Neuronal stem cell (in vitro differentiated cells): ENCODE data around the gene PCDHA12.
A peak's percentile ranks its signal among the peaks of the same experiment; 100 is the strongest.
"Not testable (repeated sequence)": the region's sequence is repeated elsewhere in the genome, so short reads cannot be mapped to it uniquely, and the experiment has no call there.

Source experiments
- DNase-seq: peaks from one replicate; pipeline ENCODE4 v3.0.0-alpha.2; 2013; ENCODE audit warnings: low spot score
- H2AFZ ChIP-seq: one replicate; pipeline ENCODE4 v1.6.1; 2013; ENCODE audit warnings: mild to moderate bottlenecking, low read length, inconsistent platforms
- H2AK5ac ChIP-seq: 2 replicates; pipeline ENCODE4 v1.6.1; 2013; ENCODE audit warnings: low read depth, mild to moderate bottlenecking, inconsistent platforms, low read length, moderate library complexity, mixed read lengths
- H2BK120ac ChIP-seq: 2 replicates; pipeline ENCODE4 v1.6.1; 2013; ENCODE audit warnings: low read depth, mild to moderate bottlenecking, inconsistent platforms, low read length, moderate library complexity, mixed read lengths
- H2BK12ac ChIP-seq: one replicate; pipeline ENCODE4 v1.6.1; 2013; ENCODE audit warnings: low read length, inconsistent platforms
- H2BK15ac ChIP-seq: 2 replicates; pipeline ENCODE4 v1.6.1; 2013; ENCODE audit warnings: mild to moderate bottlenecking, low read length, inconsistent platforms, mixed read lengths
- H2BK5ac ChIP-seq: one replicate; pipeline ENCODE4 v1.6.1; 2013; ENCODE audit warnings: inconsistent platforms, mild to moderate bottlenecking, low read length, moderate library complexity
- H3K14ac ChIP-seq: one replicate; pipeline ENCODE4 v1.6.1; 2013; ENCODE audit warnings: low read length, inconsistent platforms
- H3K18ac ChIP-seq: 2 replicates; pipeline ENCODE4 v1.6.1; 2013; ENCODE audit warnings: low read length, inconsistent platforms
- H3K23ac ChIP-seq: 2 replicates; pipeline ENCODE4 v1.6.1; 2013; ENCODE audit warnings: low read depth, mild to moderate bottlenecking, mixed read lengths, low read length, inconsistent platforms; ENCODE audit not compliant: poor library complexity
- H3K27ac ChIP-seq: replicated peaks from 3 replicates; pipeline ENCODE4 v1.5.1; 2013; ENCODE audit warnings: low read length, inconsistent platforms
- H3K27me3 ChIP-seq, 3 experiments: 2 replicates each; pipeline ENCODE4 v1.6.1; 2013; ENCODE audit warnings: low read length in 3 of 3, mild to moderate bottlenecking in 2 of 3, inconsistent platforms in 1 of 3, low read depth in 1 of 3, mixed read lengths in 1 of 3, moderate library complexity in 1 of 3; ENCODE audit not compliant: control insufficient read depth in 3 of 3, insufficient read depth in 3 of 3
- H3K36me3 ChIP-seq, 2 donors: replicated peaks in 1 of 2; 2 replicates each; pipeline ENCODE4 v1.6.1; 2013; ENCODE audit warnings: low read length in 2 of 2; ENCODE audit not compliant: control insufficient read depth in 2 of 2, insufficient read depth in 2 of 2
- H3K4ac ChIP-seq: 2 replicates; pipeline ENCODE4 v1.6.1; 2013; ENCODE audit warnings: inconsistent platforms, mild to moderate bottlenecking, low read length, moderate library complexity
- H3K4me1 ChIP-seq, 2 donors: 1 replicate in 1 of 2; 2 replicates in 1 of 2; pipeline ENCODE4 v1.6.1; 2013; ENCODE audit warnings: low read length in 2 of 2, low read depth in 1 of 2; ENCODE audit not compliant: control insufficient read depth in 2 of 2, insufficient read depth in 1 of 2
- H3K4me2 ChIP-seq: one replicate; pipeline ENCODE4 v1.6.1; 2013; ENCODE audit warnings: mild to moderate bottlenecking, low read length, inconsistent platforms; ENCODE audit not compliant: insufficient read depth, poor library complexity, severe bottlenecking
- H3K4me3 ChIP-seq, 2 donors: 2 replicates each; pipeline ENCODE4 v1.5.1; 2013; ENCODE audit warnings: low read length in 2 of 2, mild to moderate bottlenecking in 2 of 2, inconsistent platforms in 1 of 2, moderate library complexity in 1 of 2
- H3K79me1 ChIP-seq: one replicate; pipeline ENCODE4 v1.6.1; 2013; ENCODE audit warnings: low read depth, mild to moderate bottlenecking, inconsistent platforms, low read length, moderate library complexity
- H3K9ac ChIP-seq: one replicate; pipeline ENCODE4 v1.6.1; 2013; ENCODE audit warnings: mild to moderate bottlenecking, low read depth, low read length, inconsistent platforms; ENCODE audit not compliant: poor library complexity
- H3K9me3 ChIP-seq, 2 donors: replicated peaks in 1 of 2; 2 replicates each; pipeline versions ENCODE3 to v1.6.1; 2013; ENCODE audit warnings: low read length in 2 of 2, mild to moderate bottlenecking in 2 of 2, inconsistent platforms in 1 of 2, low read depth in 1 of 2, mixed read lengths in 1 of 2, moderate library complexity in 1 of 2; ENCODE audit not compliant: control insufficient read depth in 2 of 2, insufficient read depth in 1 of 2
- H4K8ac ChIP-seq: one replicate; pipeline ENCODE4 v1.6.1; 2013; ENCODE audit warnings: low read depth, mild to moderate bottlenecking, inconsistent platforms, low read length, moderate library complexity
- H4K91ac ChIP-seq: one replicate; pipeline ENCODE4 v1.6.1; 2013; ENCODE audit warnings: low read length, low read depth, mild to moderate bottlenecking, inconsistent platforms; ENCODE audit not compliant: poor library complexity
- WGBS, 2 donors: extraction: QIAGEN DNeasy Blood & Tissue Kit; methylation state at CpG; one replicate each; pipeline ENCODE4 v1.1.7; 2013; ENCODE audit warnings: missing lambda C conversion rate in 2 of 2, mixed read lengths in 1 of 2; ENCODE audit not compliant: insufficient read length in 2 of 2, insufficient replicate concordance in 1 of 2; ENCODE audit errors: extremely low coverage in 2 of 2; 5-methylcytosine and 5-hydroxymethylcytosine counted together

Gene PCDHA12

DNA sequence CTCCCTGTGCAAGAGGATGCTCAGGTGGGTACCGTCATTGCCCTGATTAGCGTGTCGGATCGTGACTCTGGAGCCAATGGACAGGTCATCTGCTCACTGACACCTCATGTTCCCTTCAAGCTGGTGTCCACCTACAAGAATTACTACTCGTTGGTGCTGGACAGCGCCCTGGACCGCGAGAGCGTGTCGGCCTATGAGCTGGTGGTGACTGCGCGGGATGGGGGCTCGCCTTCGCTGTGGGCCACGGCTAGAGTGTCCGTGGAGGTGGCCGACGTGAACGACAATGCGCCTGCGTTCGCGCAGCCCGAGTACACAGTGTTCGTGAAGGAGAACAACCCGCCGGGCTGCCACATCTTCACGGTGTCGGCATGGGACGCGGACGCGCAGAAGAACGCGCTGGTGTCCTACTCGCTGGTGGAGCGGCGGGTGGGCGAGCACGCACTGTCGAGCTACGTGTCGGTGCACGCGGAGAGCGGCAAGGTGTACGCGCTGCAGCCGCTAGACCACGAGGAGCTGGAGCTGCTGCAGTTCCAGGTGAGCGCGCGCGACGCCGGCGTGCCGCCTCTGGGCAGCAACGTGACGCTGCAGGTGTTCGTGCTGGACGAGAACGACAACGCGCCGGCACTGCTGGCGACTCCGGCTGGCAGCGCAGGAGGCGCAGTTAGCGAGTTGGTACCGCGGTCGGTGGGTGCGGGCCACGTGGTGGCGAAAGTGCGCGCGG is 1.6 kb downstream of the PCDHA12 start:
- H4K8ac ChIP-seq, H2BK120ac ChIP-seq, H3K14ac ChIP-seq, H3K27me3 ChIP-seq, H2AFZ ChIP-seq, H3K18ac ChIP-seq, DNase-seq, H2BK12ac ChIP-seq, H2BK5ac ChIP-seq, H3K27ac ChIP-seq, H2AK5ac ChIP-seq, H4K91ac ChIP-seq, H3K4me1 ChIP-seq, H3K4me2 ChIP-seq: not testable (repeated sequence)
- WGBS, 2 donors, result no CpG with 5 or more reads among the region's 80 CpGs
- Histone ChIP-seq H2BK15ac (peak overlapping the region; percentile 26), H3K36me3 (peaks cover 10 to 17% of the 10 kb centered on the region in 2 donors), H3K4me3 (peak overlapping the region in 1 of 2 donors; percentile 62), H3K23ac (peak overlapping the region; percentile 91), H3K79me1 (peaks cover 12% of the 10 kb centered on the region), H3K9ac (peak overlapping the region; percentile 70), H3K9me3 (peaks cover 8 to 21% of the 10 kb centered on the region in 2 donors), H3K4ac (peak overlapping the region; percentile 76)

DNA sequence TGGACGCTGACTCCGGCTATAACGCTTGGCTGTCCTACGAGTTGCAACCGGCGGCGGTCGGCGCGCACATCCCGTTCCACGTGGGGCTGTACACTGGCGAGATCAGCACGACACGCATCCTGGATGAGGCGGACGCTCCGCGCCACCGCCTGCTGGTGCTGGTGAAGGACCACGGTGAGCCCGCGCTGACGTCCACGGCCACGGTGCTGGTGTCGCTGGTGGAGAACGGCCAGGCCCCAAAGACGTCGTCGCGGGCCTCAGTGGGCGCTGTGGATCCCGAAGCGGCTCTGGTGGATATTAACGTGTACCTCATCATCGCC is 2.1 kb downstream of the PCDHA12 start:
- no peaks in the 10 kb centered on the region for H3K27me3 ChIP-seq
- H3K4me1 ChIP-seq, result no peaks in the 10 kb centered on the region
- no peak overlapping the region for H2BK5ac ChIP-seq
- no peak for DNase-seq
- peak overlapping the region; percentile 91 for H3K23ac ChIP-seq
- H4K91ac ChIP-seq, result no peak overlapping the region
- peak overlapping the region; percentile 38 for H3K14ac ChIP-seq
- no peak overlapping the region for H2AK5ac ChIP-seq
- peaks cover 12% of the 10 kb centered on the region for H3K79me1 ChIP-seq
- no CpG with 5 or more reads among the region's 37 CpGs for WGBS, 2 donors
- H2BK15ac ChIP-seq, result peak overlapping the region; percentile 26
- no peak overlapping the region for H3K4me3 ChIP-seq
- no peak overlapping the region for H2AFZ ChIP-seq
- peaks cover 8 to 25% of the 10 kb centered on the region in 2 donors for H3K9me3 ChIP-seq
- no peak overlapping the region for H2BK12ac ChIP-seq
- H3K4me2 ChIP-seq, result no peak overlapping the region
- H3K36me3 ChIP-seq, result peaks cover 13 to 22% of the 10 kb centered on the region in 2 donors
- H2BK120ac ChIP-seq, result no peak overlapping the region
- no peak overlapping the region for H3K4ac ChIP-seq
- peak overlapping the region; percentile 82 for H4K8ac ChIP-seq
- H3K27ac ChIP-seq, result no peak overlapping the region
- peak overlapping the region; percentile 17 for H3K18ac ChIP-seq
- H3K9ac ChIP-seq, result no peak overlapping the region

DNA sequence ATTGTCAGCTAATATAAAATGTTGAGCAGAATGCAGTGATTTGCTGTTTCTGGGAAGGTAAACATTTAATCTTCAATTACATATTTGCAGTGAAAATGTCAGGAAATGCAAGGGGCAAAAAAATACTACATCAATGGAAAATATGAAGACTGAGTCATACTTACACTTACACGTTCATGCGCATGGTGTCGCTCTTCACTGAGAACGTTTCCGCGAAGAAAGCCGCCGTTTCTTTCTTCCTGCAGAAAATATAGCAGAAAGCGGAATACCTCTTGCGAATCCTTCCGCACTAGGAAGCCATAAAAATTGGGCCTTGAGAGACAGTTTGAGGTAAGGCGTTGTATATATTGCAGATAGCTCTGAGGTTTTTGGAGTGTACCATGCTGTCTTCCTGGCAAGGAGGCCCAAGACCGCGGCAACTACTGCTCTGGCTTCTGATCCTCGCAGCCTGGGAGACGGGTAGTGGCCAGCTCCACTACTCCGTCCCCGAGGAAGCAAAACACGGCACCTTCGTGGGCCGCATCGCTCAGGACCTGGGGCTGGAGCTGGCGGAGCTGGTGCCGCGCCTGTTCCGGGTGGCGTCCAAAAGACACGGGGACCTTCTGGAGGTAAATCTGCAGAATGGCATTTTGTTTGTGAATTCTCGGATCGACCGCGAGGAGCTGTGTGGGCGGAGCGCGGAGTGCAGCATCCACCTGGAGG is 6.9 kb downstream of the PCDHA12 start, which contains the start of gene PCDHA13:
Gene PCDHA13 (plus strand): TSS at position 236 of the 702 bp plus-strand sequence. CDS start 145 bp downstream, at position 381.
- no peak within 1 kb of the TSS for H2AFZ ChIP-seq
- no peak within 1 kb of the TSS for H2AK5ac ChIP-seq
- H2BK120ac ChIP-seq, result no peak within 1 kb of the TSS
- peaks cover 10% of the 10 kb centered on the region for H3K79me1 ChIP-seq
- no peak within 1 kb of the TSS for H4K91ac ChIP-seq
- H3K27ac ChIP-seq, result no peak within 1 kb of the TSS
- H3K14ac ChIP-seq, result no peak within 1 kb of the TSS
- H3K4me2 ChIP-seq, result no peak within 1 kb of the TSS
- peaks cover 12 to 37% of the 10 kb centered on the region in 2 donors for H3K9me3 ChIP-seq
- no peak within 1 kb of the TSS for H3K9ac ChIP-seq
- H3K4me1 ChIP-seq, result no peaks in the 10 kb centered on the region
- no peak within 1 kb of the TSS for H3K4ac ChIP-seq
- WGBS, 2 donors, result no CpG with 5 or more reads among the region's 35 CpGs
- no peak for DNase-seq
- no peak within 1 kb of the TSS for H2BK5ac ChIP-seq
- peak within 1 kb of the TSS in 1 of 2 donors; percentile 39 for H3K4me3 ChIP-seq
- H4K8ac ChIP-seq, result no peak within 1 kb of the TSS
- H2BK12ac ChIP-seq, result no peak within 1 kb of the TSS
- H3K23ac ChIP-seq, result no peak within 1 kb of the TSS
- H3K18ac ChIP-seq, result no peak within 1 kb of the TSS
- H3K27me3 ChIP-seq, result no peaks in the 10 kb centered on the region
- H2BK15ac ChIP-seq, result no peak within 1 kb of the TSS
- H3K36me3 ChIP-seq, result peaks cover 17 to 24% of the 10 kb centered on the region in 2 donors

DNA sequence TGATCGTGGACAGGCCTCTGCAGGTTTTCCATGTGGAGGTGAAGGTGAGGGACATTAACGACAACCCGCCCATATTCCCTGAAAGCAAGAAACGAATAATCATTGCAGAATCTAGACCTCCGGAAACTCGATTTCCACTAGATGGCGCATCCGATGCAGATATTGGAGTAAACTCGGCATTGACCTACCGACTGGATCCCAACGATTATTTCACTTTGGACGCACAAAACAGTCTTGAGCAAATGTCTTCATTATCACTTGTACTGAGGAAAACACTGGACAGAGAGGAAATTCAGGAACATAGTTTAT is 7.4 kb downstream of the PCDHA12 start:
- no peak overlapping the region for H3K4me3 ChIP-seq
- H3K27ac ChIP-seq, result no peak overlapping the region
- no peak overlapping the region for H2BK5ac ChIP-seq
- H3K79me1 ChIP-seq, result peaks cover 5% of the 10 kb centered on the region
- no peak overlapping the region for H2AK5ac ChIP-seq
- no peak overlapping the region for H3K18ac ChIP-seq
- H3K9me3 ChIP-seq, result peaks cover 10 to 32% of the 10 kb centered on the region in 2 donors
- H2BK15ac ChIP-seq, result no peak overlapping the region
- H4K91ac ChIP-seq, result no peak overlapping the region
- no peak overlapping the region for H2BK12ac ChIP-seq
- no peak overlapping the region for H4K8ac ChIP-seq
- DNase-seq, result no peak
- H3K23ac ChIP-seq, result no peak overlapping the region
- no CpG with 5 or more reads among the region's 12 CpGs for WGBS, 2 donors
- no peak overlapping the region for H3K4me2 ChIP-seq
- H2AFZ ChIP-seq, result no peak overlapping the region
- H3K4me1 ChIP-seq, result no peaks in the 10 kb centered on the region
- peaks cover 12 to 19% of the 10 kb centered on the region in 2 donors for H3K36me3 ChIP-seq
- H2BK120ac ChIP-seq, result no peak overlapping the region
- no peak overlapping the region for H3K4ac ChIP-seq
- H3K9ac ChIP-seq, result no peak overlapping the region
- no peaks in the 10 kb centered on the region for H3K27me3 ChIP-seq
- H3K14ac ChIP-seq, result no peak overlapping the region
